Measurements from ENCODE around the gene LYSET.
"Not testable (repeated sequence)": the region's sequence is repeated elsewhere in the genome, so short reads cannot be mapped to it uniquely, and the experiment has no call there.

LYSET gene

DNA sequence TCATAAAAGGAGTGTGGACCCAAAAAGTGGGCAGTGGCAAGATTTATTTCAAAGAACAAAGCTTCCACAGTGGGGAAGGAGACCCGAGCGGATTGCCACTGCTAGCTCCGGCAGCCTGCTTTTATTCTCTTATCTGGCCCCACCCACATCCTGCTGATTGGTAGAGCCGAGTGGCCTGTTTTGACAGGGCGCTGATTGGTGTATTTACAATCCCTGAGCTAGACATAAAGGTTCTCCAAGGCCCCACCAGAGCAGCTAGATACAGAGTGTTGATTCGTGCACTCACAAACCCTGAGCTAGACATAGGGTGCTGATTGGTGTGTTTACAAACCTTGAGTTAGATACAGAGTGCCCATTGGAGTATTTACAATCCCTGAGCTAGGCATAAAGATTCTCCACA, 15.5 kb upstream of the LYSET start:
- DNase-seq (ENCODE audit: low read depth): not testable (repeated sequence)

- not testable (repeated sequence) for DNase-seq (ENCODE audit: low read depth)
Observed at GRCh38 chr14:93170141-93170540, 15.0 kb upstream of the LYSET start.

DNA sequence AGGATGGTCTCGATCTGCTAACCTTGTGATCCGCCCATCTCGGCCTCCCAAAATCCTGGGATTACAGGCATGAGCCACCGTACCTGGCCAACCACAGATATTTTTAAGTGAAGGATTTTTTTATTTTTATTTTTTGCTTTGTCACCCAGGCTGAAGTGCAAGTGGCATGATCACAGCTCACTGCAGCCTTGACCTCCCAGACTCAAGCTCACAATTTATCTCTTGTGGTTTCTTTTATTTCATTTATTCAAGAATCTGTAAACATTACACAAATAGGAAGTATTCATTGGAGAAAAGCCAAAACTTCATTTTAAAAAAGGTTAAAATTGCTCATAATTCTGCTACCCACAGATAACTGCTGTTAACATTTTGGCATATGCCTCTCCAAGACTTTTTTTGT, 13.7 kb upstream of the LYSET start:
- no peak for DNase-seq (ENCODE audit: low read depth)

DNA sequence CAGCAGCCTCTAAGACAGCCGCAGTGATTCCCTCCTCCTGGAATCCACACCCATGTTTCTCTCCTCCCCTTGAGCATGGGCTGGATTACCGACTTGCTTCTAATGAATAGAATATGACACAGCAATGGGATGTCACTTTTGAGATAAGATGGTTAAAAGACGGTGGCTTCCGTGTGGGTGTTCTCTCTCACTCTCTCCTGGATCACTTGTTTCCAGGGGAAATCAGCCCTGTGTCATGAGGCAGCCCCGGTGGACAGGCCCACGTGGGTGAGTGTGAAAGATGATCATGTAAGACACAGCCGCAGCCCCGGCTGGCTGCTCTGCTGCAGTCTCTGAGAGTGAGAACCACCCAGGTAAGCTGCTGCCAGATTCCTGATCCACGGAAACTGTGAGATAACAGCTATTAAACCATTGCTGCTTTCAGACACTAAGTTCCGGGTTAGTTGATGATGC, 11.1 kb upstream of the LYSET start:
- DNase-seq (ENCODE audit: low read depth): no peak

GRCh38 chr14:93174731-93175130, 10.4 kb upstream of the LYSET start:
- DNase-seq (ENCODE audit: low read depth): not testable (repeated sequence)

DNA sequence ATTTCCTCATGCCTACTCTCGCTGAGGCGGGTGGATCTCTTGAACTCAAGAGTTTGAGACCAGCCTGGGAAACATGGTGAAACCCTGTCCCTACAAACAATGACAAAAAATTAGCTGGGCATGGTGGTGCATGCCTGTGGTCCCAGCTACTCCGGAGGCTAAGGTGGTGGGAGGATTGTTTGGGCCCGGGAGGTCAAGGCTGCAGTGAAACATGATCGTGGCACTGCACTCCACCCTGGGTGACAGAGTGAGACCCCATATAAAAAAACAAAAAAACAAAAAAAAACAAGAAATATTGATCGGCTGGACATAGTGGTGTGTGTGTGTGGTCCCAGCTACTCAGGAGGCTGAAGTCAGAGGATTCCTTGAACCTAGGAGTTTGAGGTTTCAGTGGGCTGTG, 9.6 kb upstream of the LYSET start:
- no peak for DNase-seq (ENCODE audit: low read depth)

DNA sequence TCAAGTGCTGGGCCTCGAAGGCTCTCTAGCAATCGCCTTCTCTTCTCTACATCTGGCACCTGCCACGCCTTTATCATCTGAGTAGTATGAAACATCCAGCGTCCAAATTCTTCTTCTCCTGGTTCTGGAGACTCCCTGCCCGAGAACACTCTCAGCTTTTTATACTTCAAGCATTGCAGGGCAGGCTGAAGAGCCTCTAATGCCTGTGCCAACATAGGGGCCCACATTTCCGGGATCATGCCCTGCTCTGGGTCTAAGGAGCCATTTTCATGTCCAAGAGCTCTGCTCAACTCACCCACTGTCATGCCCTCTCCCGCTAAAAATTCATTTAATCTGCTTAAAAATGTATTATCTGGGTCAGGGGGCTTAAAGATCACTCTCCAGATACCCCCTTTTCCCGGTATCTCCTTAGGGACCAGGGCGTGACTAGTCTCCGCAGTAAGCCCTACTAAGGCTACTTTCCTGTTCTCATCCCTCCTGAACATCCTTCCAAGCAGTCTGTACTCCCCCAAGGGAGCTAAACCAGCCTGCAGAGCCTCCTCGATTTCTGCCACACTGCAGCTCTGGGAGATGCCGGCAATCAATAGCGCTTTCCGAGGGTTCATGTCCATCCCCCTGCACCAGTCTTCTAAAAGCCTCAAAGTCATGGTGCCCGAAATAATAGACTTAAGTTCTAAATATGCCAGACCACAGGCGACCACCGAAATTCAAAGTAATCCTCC, 1.4 kb upstream of the LYSET start:
- DNase-seq (ENCODE audit: low read depth): no peak

GRCh38 chr14:93185349-93185720, 218 bp downstream of the LYSET start:
- DNase-seq (ENCODE audit: low read depth): no peak

- no peak for DNase-seq (ENCODE audit: low read depth)
Observed at GRCh38 chr14:93186466-93186865, 1.3 kb downstream of the LYSET start.

GRCh38 chr14:93186956-93187355, 1.8 kb downstream of the LYSET start:
- no peak for DNase-seq (ENCODE audit: low read depth)

DNA sequence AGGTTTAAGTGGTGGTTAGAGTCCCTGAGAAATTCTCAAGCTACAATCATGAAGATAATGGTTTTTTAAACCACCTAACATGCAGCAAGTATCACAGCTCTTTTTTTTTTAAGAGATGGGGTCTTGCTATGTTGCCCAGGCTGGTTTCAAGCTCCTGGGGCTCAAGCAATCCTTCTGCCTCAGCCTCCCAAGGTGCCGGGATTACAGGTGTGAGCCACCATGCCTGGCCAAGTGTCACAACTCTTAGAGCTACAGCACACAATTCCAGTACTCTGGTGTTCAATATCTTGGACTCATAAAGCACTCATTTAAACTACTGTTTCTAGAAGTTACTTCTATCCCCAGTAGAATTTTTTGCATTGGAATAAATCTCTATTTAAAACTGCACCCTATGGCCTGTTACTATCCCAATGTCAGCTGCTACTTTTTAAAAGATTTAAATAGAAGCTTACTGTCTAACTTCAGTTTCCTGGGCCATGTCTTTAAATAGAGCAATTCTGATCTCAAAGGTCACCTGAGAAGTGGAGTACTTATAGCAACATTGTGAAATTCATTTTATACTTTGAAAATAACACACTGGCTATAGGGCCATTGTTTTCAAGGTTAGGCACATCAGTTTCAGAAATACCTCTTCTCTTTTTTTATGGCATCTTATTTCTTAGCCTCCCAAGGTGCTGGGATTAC, 10.3 kb downstream of the LYSET start:
- no peak for DNase-seq (ENCODE audit: low read depth)

GRCh38 chr14:93199031-93199430, 13.9 kb downstream of the LYSET start:
- DNase-seq (ENCODE audit: low read depth): no peak

DNA sequence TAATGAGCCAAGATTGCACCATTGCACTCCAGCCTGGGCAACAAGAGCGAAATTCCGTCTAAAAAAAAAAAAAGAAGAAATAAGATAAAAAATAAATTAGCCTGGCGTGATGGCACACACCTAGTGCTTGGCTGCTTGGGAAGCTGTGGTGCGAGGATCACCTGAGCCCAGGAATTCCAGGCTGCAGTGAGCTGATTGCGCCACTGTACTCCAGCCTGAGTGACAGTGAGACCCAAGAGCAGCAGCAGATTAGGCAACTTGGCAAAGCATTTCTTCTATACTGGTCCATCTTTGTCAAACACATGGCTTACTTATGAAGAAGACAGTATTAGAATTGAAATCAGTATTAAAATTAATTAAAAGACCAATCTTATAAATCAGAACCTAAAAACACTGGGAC, 15.4 kb downstream of the LYSET start:
- no peak for DNase-seq (ENCODE audit: low read depth)

- no peak for DNase-seq (ENCODE audit: low read depth)
Observed at GRCh38 chr14:93201155-93201704, 16.1 kb downstream of the LYSET start.

DNA sequence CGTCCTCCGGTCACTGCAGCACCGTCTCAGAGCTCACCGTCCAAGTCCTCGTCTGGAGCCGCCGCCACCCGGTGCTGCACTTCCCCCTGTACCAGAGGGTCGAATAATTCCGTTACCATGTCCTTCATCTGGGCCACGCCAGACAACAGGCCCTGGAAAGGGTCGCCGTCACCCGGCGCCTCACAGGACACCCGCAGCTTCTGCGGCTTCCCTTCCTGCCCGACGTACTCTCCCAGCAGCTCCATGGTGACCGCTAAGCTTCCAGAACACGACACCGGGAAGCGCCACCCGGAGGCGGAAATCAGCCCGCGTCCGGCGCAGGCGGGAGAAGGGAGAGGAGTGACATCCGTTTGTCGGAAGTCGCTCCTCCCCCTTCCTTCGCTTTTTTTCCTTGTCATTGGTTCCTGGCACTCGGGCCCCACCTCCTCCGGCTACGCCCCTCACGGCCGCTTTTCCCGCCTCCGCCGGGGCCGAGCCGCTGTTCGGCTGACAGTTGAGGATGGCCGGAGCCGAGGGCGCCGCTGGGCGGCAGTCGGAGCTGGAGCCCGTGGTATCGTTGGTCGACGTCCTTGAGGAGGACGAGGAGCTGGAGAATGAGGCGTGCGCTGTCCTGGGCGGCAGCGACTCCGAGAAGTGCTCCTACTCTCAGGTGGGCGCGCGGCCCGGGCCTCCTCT, 21.8 kb downstream of the LYSET start, which contains the start of the genes GON7 and UBR7:
TSS of gene GON7 (minus strand) at position 273 of the 675 bp plus-strand sequence. CDS start at position 245, 28 bp downstream.
TSS of gene UBR7 (plus strand) at position 464 of the 675 bp plus-strand sequence. CDS start at position 500, 36 bp downstream.
- DNase-seq (ENCODE audit: low read depth): peak; percentile 89

DNA sequence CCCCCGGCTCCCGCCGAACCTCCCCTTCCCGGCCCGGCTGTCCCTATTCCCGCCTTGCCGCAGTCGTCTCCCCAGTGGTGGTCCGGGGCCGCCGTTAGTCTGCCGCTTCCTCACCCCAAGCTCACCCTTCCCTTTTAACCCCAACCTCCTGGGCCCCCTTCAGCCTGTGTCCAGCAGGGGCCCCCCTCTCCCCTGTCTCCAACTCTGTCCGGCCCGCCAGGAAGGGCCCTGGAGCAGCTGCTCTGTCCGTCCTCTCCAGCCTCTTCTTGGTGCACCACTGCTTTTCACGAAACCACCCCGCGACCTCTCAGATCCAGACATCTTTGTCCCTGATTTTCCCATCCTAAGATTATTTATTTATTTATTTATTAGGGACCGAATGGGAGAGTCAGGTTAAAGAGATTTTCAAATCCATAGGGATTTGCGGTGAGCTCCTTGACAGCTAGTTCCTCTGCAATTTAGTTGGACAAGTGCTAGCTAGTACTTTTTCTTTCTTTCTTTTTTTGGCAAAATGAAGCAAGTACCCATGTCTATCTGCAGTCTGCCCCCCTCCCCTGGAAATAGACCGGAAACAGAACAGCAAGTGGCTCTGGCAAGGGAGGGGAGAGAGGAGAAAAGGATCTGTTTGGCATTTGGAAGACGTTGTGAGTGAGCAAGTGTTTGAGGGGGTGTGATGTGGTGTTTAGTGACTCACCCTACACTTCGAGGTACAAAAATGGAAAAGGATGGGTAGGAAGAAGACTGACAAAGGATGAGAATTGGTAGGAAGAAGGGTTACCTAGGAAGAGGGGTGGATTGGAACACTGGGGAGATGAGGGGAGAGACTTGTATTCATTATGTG, 22.6 kb downstream of the LYSET start:
- DNase-seq (ENCODE audit: low read depth): no peak

- DNase-seq (ENCODE audit: low read depth): no peak
Observed at GRCh38 chr14:93212432-93212831, 27.3 kb downstream of the LYSET start.

GRCh38 chr14:93214598-93214997, 29.5 kb downstream of the LYSET start:
- no peak for DNase-seq (ENCODE audit: low read depth)

GRCh38 chr14:93219103-93219726, 34.1 kb downstream of the LYSET start:
- no peak for DNase-seq (ENCODE audit: low read depth)

DNA sequence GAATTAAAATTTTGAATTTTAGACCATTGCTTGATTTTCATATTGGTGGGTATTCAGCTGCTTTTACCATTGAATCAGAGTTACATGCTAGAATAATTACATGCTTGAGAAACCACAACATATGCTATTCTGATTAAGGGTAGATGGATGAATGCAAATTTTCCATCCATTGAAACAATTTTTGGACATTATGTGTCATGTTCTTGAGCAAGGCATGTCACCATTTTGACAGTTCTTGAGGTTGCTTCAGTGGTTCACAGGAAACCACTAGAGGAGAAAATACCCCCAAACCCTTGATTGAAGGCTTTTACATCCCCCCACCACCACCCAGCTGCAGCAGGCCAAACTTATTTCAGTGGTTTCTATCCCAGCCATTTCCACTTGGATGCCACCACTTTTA, 35.4 kb downstream of the LYSET start:
- DNase-seq (ENCODE audit: low read depth): no peak

DNA sequence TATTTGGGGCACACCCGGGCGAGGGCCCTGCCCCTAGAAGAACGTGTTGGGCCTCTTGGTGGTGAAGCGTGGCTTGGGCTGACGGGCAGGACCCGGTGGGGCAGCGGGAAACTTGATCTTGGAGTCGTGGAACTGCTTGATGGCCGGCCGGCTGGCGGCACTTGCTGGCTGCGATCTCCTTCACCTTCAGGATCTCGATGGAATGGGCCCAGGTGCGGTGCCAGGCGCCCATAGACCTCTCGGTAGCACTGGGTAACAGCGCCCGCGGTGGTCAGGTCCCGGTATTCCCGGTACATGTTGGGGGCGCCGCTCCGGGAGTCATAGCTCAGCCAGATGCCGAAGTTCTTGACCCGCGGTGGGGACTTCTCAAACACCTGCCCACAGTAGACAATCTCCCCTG, 38.4 kb downstream of the LYSET start:
- DNase-seq (ENCODE audit: low read depth): no peak
